T-helper 2 cell treated with Interferon-gamma antibody and Interleukin-4, amounts not matched to agents 100 ng/mL and 5 ng/mL, for 36 hours (primary cell): ENCODE data around the gene RBMS1. TPM values are rescaled to one million over a fixed set of nuclear protein-coding genes. Genes with fewer than 3 reads are reported as not detected.

Experiments used
- intact Hi-C: fragments of 100-400 bp; cut with micrococcal nuclease; formaldehyde crosslinking; loops from one replicate; pipeline ENCODE4 v1.15.1; 2023
- total RNA-seq: library from RNA; stranded (reverse); gene quantifications from 2 replicates; pipeline ENCODE4 v1.2.3, GENCODE V29; 2022

RBMS1 gene
- total RNA-seq, 1 donor from 2014 or later: 63.2 TPM

- intact Hi-C loops: no loop called here
Measured at GRCh38 chr2:160242893-160243564, 250.6 kb downstream of the RBMS1 start.

GRCh38 chr2:160241251-160242137 is 252.1 kb downstream of the RBMS1 start:
- intact Hi-C loops: no loop called here

GRCh38 chr2:160239436-160239835 is 254.2 kb downstream of the RBMS1 start:
- intact Hi-C loops: no loop called here

- intact Hi-C loops: no loop called here
Measured at GRCh38 chr2:160238392-160238791, 255.2 kb downstream of the RBMS1 start.

GRCh38 chr2:160232905-160233475 is 260.6 kb downstream of the RBMS1 start:
- intact Hi-C loops: no loop called here

GRCh38 chr2:160229591-160229990 is 264.0 kb downstream of the RBMS1 start:
- intact Hi-C loops: no loop called here

GRCh38 chr2:160228141-160228917 is 265.3 kb downstream of the RBMS1 start:
- intact Hi-C loops: no loop called here

- intact Hi-C loops: no loop called here
Measured at GRCh38 chr2:160227293-160227915, 266.2 kb downstream of the RBMS1 start.

- intact Hi-C loops: no loop called here
Measured at GRCh38 chr2:160226367-160226766, 267.2 kb downstream of the RBMS1 start.

GRCh38 chr2:160225722-160226121 is 267.9 kb downstream of the RBMS1 start:
- intact Hi-C loops: no loop called here

- intact Hi-C loops: no loop called here
Measured at GRCh38 chr2:160224507-160224906, 269.1 kb downstream of the RBMS1 start.

- intact Hi-C loops: no loop called here
Measured at GRCh38 chr2:160224060-160224459, 269.5 kb downstream of the RBMS1 start.

- intact Hi-C loops: no loop called here
Measured at GRCh38 chr2:160223560-160223959, 270.0 kb downstream of the RBMS1 start.

GRCh38 chr2:160222546-160223283 is 270.9 kb downstream of the RBMS1 start:
- intact Hi-C loops: no loop called here
